ENCODE measurements around the gene FEZ2. TPM values are rescaled to one million over a fixed set of nuclear protein-coding genes. Genes with fewer than 3 reads are reported as not detected.

Gene FEZ2
- polyA plus RNA-seq, 1 donor from 2014 or later = 36.8 TPM

GRCh38 chr2:36545871-36546416 is 52.0 kb downstream of the FEZ2 start:
- TF ChIP-seq POLR2AphosphoS5 (IDR thresholded peaks at IDR 0.05) (no peak), CTCF (IDR thresholded peaks at IDR 0.05; ENCODE audit: poor library complexity, severe bottlenecking) (no peak), EP300 (conservative IDR thresholded peaks at IDR 0.05; ENCODE audit: poor library complexity, severe bottlenecking) (no peak)
- Histone ChIP-seq H2AFZ (ENCODE audit: low read depth, low read length) (no peak overlapping the region), H3K27ac (ENCODE audit: low read length) (no peak overlapping the region), H3K4me3 (ENCODE audit: low read length) (no peak overlapping the region), H3K79me2 (replicated peaks; ENCODE audit: insufficient read depth, low read length) (no peaks in the 10 kb centered on the region), H3K9me3 (ENCODE audit: low read length) (no peaks in the 10 kb centered on the region), H3K9ac (ENCODE audit: low read length) (no peak overlapping the region), H4K20me1 (ENCODE audit: insufficient read depth) (no peaks in the 10 kb centered on the region), H3K36me3 (ENCODE audit: insufficient read depth, low read length) (no peaks in the 10 kb centered on the region), H3K9me2 (ENCODE audit: insufficient read depth, low read length) (no peaks in the 10 kb centered on the region), H3F3A (ENCODE audit: insufficient read depth, low read length, poor library complexity, severe bottlenecking) (no peaks in the 10 kb centered on the region), H3K4me2 (ENCODE audit: low read length) (no peak overlapping the region), H3K27me3 (ENCODE audit: insufficient read depth, low read depth, low read length) (no peaks in the 10 kb centered on the region)

- H3K9me3 ChIP-seq (ENCODE audit: low read length) = no peaks in the 10 kb centered on the region
- no peak overlapping the region for H3K4me2 ChIP-seq (ENCODE audit: low read length)
- no peak overlapping the region for H3K4me3 ChIP-seq (ENCODE audit: low read length)
- no peak overlapping the region for H3K27ac ChIP-seq (ENCODE audit: low read length)
- H3K79me2 ChIP-seq (replicated peaks; ENCODE audit: insufficient read depth, low read length) = no peaks in the 10 kb centered on the region
- TF ChIP-seq TAF1 (IDR thresholded peaks at IDR 0.05; ENCODE audit: low read depth) (no peak), RAD21 (conservative IDR thresholded peaks at IDR 0.05) (no peak), SMC3 (conservative IDR thresholded peaks at IDR 0.05; ENCODE audit: poor library complexity) (no peak), MXI1 (conservative IDR thresholded peaks at IDR 0.05; ENCODE audit: poor library complexity, severe bottlenecking) (no peak), EZH2 (IDR thresholded peaks at IDR 0.05; ENCODE audit: borderline replicate concordance, insufficient read depth, low read length, poor library complexity, severe bottlenecking) (no peak)
- H4K20me1 ChIP-seq (ENCODE audit: insufficient read depth) = no peaks in the 10 kb centered on the region
- H3K9me2 ChIP-seq (ENCODE audit: insufficient read depth, low read length) = no peaks in the 10 kb centered on the region
- no peak overlapping the region for H3K9ac ChIP-seq (ENCODE audit: low read length)
- H3F3A ChIP-seq (ENCODE audit: insufficient read depth, low read length, poor library complexity, severe bottlenecking) = no peaks in the 10 kb centered on the region
- H2AFZ ChIP-seq (ENCODE audit: low read depth, low read length) = no peak overlapping the region
- H3K27me3 ChIP-seq (ENCODE audit: insufficient read depth, low read depth, low read length) = no peaks in the 10 kb centered on the region
- H3K36me3 ChIP-seq (ENCODE audit: insufficient read depth, low read length) = no peaks in the 10 kb centered on the region
Measured at GRCh38 chr2:36544638-36545338, 53.2 kb downstream of the FEZ2 start.

GRCh38 chr2:36541891-36542595 is 55.9 kb downstream of the FEZ2 start:
- H3K9me2 ChIP-seq (ENCODE audit: insufficient read depth, low read length) = no peaks in the 10 kb centered on the region
- no peaks in the 10 kb centered on the region for H4K20me1 ChIP-seq (ENCODE audit: insufficient read depth)
- no peak overlapping the region for H3K4me2 ChIP-seq (ENCODE audit: low read length)
- H3K27ac ChIP-seq (ENCODE audit: low read length) = no peak overlapping the region
- no peak overlapping the region for H2AFZ ChIP-seq (ENCODE audit: low read depth, low read length)
- H3K9ac ChIP-seq (ENCODE audit: low read length) = no peak overlapping the region
- H3K27me3 ChIP-seq (ENCODE audit: insufficient read depth, low read depth, low read length) = no peaks in the 10 kb centered on the region
- no peaks in the 10 kb centered on the region for H3K9me3 ChIP-seq (ENCODE audit: low read length)
- H3K36me3 ChIP-seq (ENCODE audit: insufficient read depth, low read length) = no peaks in the 10 kb centered on the region
- H3F3A ChIP-seq (ENCODE audit: insufficient read depth, low read length, poor library complexity, severe bottlenecking) = no peaks in the 10 kb centered on the region
- TF ChIP-seq CTCF (IDR thresholded peaks at IDR 0.05; ENCODE audit: poor library complexity, severe bottlenecking) (no peak), REST (IDR thresholded peaks at IDR 0.05; ENCODE audit: borderline replicate concordance) (no peak), RAD21 (conservative IDR thresholded peaks at IDR 0.05) (no peak), TAF1 (IDR thresholded peaks at IDR 0.05; ENCODE audit: low read depth) (no peak), POLR2AphosphoS5 (IDR thresholded peaks at IDR 0.05) (no peak), EZH2 (IDR thresholded peaks at IDR 0.05; ENCODE audit: borderline replicate concordance, insufficient read depth, low read length, poor library complexity, severe bottlenecking) (no peak), MXI1 (conservative IDR thresholded peaks at IDR 0.05; ENCODE audit: poor library complexity, severe bottlenecking) (no peak), SMC3 (conservative IDR thresholded peaks at IDR 0.05; ENCODE audit: poor library complexity) (no peak), EP300 (conservative IDR thresholded peaks at IDR 0.05; ENCODE audit: poor library complexity, severe bottlenecking) (no peak)
- H3K79me2 ChIP-seq (replicated peaks; ENCODE audit: insufficient read depth, low read length) = no peaks in the 10 kb centered on the region
- no peak overlapping the region for H3K4me3 ChIP-seq (ENCODE audit: low read length)

All from neural cell (in vitro differentiated cells).